HG03103 (cell line): Measurements from ENCODE around the gene CCZ1.
"Not testable (repeated sequence)": the region's sequence is repeated elsewhere in the genome, so short reads cannot be mapped to it uniquely, and the experiment has no call there.

Experiments
- ATAC-seq: cut with Tn5 transposase; IDR thresholded peaks from one replicate; pipeline ENCODE4 v1.9.1; 2021; ENCODE audit warnings: low read depth; ENCODE audit not compliant: unreplicated experiment

Gene CCZ1

DNA sequence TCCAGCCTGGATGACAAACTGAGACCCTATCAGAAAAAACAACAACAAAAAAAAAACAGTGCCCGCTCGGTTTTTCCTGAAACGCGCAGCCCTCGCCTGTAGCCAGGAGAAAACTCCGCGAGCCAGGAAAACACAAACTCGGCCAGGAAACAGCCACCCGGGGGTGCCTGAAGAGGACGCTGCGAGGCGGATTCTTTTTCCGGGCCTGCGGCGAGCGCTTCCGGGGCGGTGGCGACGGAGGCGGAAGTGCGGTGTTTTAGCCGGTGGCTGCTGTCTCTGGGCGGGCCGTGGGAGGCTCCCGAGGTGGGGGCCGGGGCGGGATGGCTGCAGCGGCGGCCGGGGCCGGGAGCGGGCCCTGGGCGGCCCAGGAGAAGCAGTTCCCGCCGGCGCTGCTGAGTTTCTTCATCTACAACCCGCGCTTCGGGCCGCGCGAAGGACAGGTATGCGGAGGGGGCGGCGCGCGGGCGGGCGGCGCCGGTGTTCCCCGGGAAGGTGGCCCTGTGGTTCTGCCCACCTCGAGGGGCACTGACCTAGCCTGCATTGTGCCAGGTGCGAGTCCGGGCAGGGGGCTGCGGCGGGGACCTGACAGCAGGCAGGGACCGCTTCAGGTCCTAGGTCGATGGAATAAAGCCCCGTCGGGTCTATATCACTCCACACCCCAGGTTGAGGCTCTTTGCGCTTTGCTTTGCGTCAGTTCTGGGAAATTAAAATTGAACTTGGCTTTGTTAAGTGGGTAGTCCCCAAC, at the start of gene CCZ1:
Gene CCZ1 (plus strand): TSS at position 254 of the 745 bp plus-strand sequence. CDS start 67 bp downstream, at position 321.
- peak; percentile 83 for ATAC-seq

- ATAC-seq = no peak
Observed at GRCh38 chr7:5850944-5851343, 47.6 kb upstream of the CCZ1 start.

GRCh38 chr7:5854738-5855137, 43.8 kb upstream of the CCZ1 start:
- ATAC-seq = no peak

- not testable (repeated sequence) for ATAC-seq
Observed at GRCh38 chr7:5857041-5857575, 41.4 kb upstream of the CCZ1 start.

DNA sequence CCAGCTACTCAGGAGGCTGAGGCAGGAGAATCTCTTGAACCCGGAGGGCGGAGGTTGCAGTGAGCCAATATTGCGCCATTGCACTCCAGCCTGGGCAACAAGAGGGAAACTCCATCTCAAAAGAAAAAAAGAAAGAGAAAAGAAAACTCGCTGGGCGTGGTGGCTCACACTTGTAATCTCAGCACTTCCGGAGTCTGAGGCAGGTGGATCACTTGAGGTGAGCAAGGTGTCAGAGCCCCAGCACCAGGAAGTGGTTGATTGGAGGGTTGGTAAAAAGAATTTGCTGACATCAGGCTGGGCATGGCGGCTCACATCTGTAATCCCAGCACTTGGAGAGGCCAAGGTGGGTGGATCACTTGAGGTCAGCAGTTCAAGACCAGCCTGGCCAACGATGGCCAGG, 40.0 kb upstream of the CCZ1 start:
- ATAC-seq = not testable (repeated sequence)

GRCh38 chr7:5861281-5861680, 37.3 kb upstream of the CCZ1 start:
- ATAC-seq = not testable (repeated sequence)

DNA sequence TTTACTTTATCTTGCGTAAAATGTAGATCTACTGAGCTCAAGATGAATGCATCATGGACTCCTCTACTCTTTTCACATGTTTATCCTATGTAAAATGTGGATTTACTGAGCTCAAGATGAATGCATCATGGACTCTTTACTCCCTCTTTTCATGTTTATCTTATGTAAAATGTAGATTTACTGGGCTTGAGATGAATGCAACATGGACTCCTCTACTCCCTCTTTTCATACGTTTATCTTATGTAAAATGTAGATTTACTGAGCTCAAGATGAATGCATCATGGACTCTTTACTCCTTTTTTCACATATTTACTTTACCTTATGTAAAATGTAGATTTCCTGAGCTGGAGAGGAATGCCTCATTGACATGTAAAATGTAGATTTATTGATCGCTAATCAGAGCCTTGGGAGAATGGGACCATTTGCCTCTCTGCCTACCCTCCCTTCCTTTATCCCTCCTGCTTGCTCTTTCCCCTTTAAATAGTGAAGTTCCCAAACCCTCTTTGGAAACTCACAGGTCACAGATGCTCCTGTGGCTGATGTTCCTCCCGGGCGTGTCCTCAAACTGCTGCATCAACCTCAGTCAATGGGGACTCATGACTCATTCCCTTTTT, 35.7 kb upstream of the CCZ1 start:
- ATAC-seq = not testable (repeated sequence)

GRCh38 chr7:5865279-5865931, 33.1 kb upstream of the CCZ1 start:
- ATAC-seq = not testable (repeated sequence)

- no peak for ATAC-seq
Observed at GRCh38 chr7:5867060-5867459, 31.5 kb upstream of the CCZ1 start.

DNA sequence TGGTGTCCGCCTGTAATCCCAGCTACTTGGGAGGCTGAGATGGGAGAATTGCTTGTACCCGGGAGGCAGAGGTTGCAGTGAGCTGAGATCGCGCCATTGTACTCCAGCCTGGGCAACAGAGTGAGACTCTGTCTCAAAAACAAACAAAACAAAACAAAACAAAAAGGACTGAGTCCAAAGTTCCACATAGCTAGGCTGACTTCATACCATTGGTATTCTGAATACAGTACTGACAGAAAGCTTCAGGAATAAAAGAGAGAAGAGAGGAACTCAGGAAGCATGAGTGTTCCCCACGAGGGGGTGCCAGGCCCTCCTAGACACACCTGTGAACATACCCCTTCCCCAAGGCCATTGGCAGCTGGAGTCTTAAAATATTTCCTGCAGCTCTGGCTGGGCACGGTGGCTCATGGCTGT, 29.6 kb upstream of the CCZ1 start:
- not testable (repeated sequence) for ATAC-seq

GRCh38 chr7:5869691-5870090, 28.8 kb upstream of the CCZ1 start:
- no peak for ATAC-seq

GRCh38 chr7:5870311-5870710, 28.2 kb upstream of the CCZ1 start:
- ATAC-seq = no peak

DNA sequence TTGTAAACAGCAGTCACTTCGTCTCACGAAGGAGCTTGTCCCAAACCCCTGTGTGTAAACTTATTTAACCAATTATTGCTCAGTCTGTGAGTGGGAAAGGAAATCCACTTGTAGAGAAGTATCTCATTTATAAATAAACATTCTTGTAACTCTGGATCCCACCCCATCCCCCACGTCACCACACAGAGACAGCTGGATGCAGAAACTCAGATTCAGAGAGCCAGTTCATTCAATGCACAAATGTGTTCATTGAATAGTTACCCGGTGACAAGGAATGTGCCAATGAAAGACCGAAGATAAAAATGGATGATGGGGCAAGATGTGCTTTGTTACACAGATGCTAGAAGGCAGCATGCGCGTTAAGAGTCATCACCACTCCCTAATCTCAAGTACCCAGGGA, 26.2 kb upstream of the CCZ1 start:
- ATAC-seq = no peak

DNA sequence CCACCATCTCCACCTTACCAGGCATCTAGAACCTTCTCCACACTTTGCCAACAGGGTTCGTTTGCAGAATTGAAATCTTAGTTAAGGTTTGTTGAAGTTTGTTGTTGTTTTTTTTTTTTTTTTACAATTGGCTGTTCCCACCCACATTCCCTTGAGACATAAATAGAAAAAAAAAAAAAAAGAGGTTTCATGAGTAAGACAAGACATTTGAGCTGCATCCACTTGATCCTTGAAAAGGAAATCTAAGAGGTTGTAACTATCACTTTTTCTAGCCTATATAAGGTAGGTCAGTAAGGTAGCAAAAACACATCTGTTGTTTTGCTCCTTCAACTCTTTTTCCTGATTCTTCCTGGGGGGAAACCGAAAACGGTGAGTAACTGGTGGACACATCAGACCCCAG, 18.9 kb upstream of the CCZ1 start:
- not testable (repeated sequence) for ATAC-seq

GRCh38 chr7:5880106-5880505, 18.4 kb upstream of the CCZ1 start:
- ATAC-seq = not testable (repeated sequence)

- not testable (repeated sequence) for ATAC-seq
Observed at GRCh38 chr7:5884431-5884830, 14.1 kb upstream of the CCZ1 start.

GRCh38 chr7:5888021-5888420, 10.5 kb upstream of the CCZ1 start:
- ATAC-seq = not testable (repeated sequence)

DNA sequence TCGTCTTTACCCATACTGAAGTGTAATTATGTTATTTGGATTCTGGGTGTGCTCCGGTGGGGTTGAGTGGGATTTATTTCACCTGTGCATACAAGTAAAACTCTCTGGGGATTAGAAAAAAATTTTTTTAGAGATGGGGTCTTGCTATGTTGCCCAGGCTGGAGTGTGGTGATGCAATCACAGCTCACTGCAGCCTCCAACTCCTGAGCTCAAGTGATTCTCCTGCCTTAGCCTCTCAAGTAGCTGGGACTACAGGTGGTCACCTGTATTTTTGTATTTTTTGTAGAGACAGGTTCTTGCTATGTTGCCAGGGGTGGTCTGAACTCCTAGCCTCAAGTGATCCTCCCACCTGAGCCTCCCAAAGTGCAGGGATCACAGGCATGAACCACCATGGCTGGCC, 8.3 kb upstream of the CCZ1 start:
- not testable (repeated sequence) for ATAC-seq

- ATAC-seq = no peak
Observed at GRCh38 chr7:5892498-5892897, 6.0 kb upstream of the CCZ1 start.

GRCh38 chr7:5897369-5897919, 1.1 kb upstream of the CCZ1 start:
- ATAC-seq = not testable (repeated sequence)

GRCh38 chr7:5903002-5903401, 4.5 kb downstream of the CCZ1 start:
- ATAC-seq = not testable (repeated sequence)
